H1 (cell line): ENCODE data around the gene LARP4B.

Source experiments
- CBX5 ChIP-seq: fragments of 300-800, 300-1000 bp; sonication (generic); IDR thresholded peaks from 2 replicates; pipeline ENCODE4 v1.7.1; 2016; ENCODE audit warnings: antibody characterized with exemption, low read length, low read depth
- POLR2A ChIP-seq, 2 experiments: IDR thresholded peaks; 1 replicate in 1 of 2; 2 replicates in 1 of 2; pipeline ENCODE4 v1.6.1; 2011; ENCODE audit warnings: low read depth in 2 of 2, low read length in 2 of 2, mild to moderate bottlenecking in 2 of 2; ENCODE audit errors: control extremely low read depth in 1 of 2
- POLR2AphosphoS5 ChIP-seq: IDR thresholded peaks from 2 replicates; pipeline ENCODE4 v1.6.1; 2011; ENCODE audit warnings: low read depth, low read length
- SP1 ChIP-seq: IDR thresholded peaks from 2 replicates; pipeline ENCODE4 v1.6.1; 2011; ENCODE audit warnings: low read depth, low read length
- SP2 ChIP-seq: IDR thresholded peaks from 2 replicates; pipeline ENCODE4 v1.6.1; 2012; ENCODE audit warnings: mild to moderate bottlenecking, low read length, inconsistent platforms
- TF ChIP-seq, protein P1 (sequence below), 3 experiments: IDR thresholded peaks; 1 replicate in 2 of 3; 2 replicates in 1 of 3; pipeline versions ENCODE4 v1.5.1 to v1.6.1; 2011; ENCODE audit warnings: low read length in 3 of 3, mild to moderate bottlenecking in 3 of 3, inconsistent platforms in 2 of 3, low read depth in 1 of 3, moderate library complexity in 1 of 3; ENCODE audit not compliant: insufficient read depth in 1 of 3; ENCODE audit errors: control extremely low read depth in 1 of 3

DNA sequence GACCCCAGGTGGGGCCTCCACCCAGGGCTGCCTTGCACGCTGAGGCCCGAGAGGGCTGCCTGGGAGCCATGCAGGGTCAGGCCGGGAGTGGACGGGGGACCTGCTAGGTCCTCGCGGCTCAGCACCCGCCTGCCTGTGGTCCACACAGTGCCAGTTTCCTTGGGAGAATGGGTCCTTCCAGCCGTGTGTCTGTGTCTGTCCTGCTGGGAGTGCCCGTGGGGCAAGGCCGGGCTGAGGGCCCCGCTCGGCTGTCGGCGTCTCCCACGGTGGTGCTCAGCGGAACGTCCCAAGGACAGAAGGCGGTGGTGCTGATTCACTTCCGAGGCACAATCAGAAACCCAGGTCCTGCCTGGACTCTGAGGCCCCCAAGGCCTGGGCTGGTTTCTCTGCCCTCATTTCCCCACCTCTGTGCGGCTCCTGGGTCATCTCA is 33.5 kb upstream of the LARP4B start:
- TF ChIP-seq CBX5 (no peak), POLR2AphosphoS5 (no peak), SP2 (no peak), SP1 (no peak), POLR2A (IDR thresholded peaks at IDR 0.05; ENCODE audit: control extremely low read depth in 1 of 2, low read depth in 2 of 2, low read length in 2 of 2) (no peak)
- TF ChIP-seq, protein P1, sequence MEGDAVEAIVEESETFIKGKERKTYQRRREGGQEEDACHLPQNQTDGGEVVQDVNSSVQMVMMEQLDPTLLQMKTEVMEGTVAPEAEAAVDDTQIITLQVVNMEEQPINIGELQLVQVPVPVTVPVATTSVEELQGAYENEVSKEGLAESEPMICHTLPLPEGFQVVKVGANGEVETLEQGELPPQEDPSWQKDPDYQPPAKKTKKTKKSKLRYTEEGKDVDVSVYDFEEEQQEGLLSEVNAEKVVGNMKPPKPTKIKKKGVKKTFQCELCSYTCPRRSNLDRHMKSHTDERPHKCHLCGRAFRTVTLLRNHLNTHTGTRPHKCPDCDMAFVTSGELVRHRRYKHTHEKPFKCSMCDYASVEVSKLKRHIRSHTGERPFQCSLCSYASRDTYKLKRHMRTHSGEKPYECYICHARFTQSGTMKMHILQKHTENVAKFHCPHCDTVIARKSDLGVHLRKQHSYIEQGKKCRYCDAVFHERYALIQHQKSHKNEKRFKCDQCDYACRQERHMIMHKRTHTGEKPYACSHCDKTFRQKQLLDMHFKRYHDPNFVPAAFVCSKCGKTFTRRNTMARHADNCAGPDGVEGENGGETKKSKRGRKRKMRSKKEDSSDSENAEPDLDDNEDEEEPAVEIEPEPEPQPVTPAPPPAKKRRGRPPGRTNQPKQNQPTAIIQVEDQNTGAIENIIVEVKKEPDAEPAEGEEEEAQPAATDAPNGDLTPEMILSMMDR (IDR thresholded peaks at IDR 0.05; ENCODE audit: control extremely low read depth in 1 of 3, insufficient read depth in 1 of 3, low read depth in 1 of 3, low read length in 3 of 3): no peak
